Adrenal gland (tissue), 5 donors: Measurements from ENCODE around the gene CALB2.

ENCODE experiments used
- POLR2A ChIP-seq, 2 donors: fragments of 450-650 bp; IDR thresholded peaks; one replicate each; pipeline ENCODE4 v1.6.1; 2017; ENCODE audit warnings: antibody characterized with exemption in 2 of 2, mild to moderate bottlenecking in 2 of 2, moderate library complexity in 1 of 2
- TF ChIP-seq, protein P1 (sequence below), 6 experiments: fragments of 450-650 bp in 4 of 6; fragments of 200-600 bp in 2 of 6; sonication (generic) in 1 of 6; IDR thresholded peaks; 1 replicate in 5 of 6; 2 replicates in 1 of 6; pipeline versions ENCODE4 v1.5.1 to v1.8.0; 2016 to 2021; ENCODE audit warnings: antibody characterized with exemption in 6 of 6, mild to moderate bottlenecking in 2 of 6, moderate library complexity in 1 of 6
- donor health status: DM: no; HTN: no; CAD: no.

DNA sequence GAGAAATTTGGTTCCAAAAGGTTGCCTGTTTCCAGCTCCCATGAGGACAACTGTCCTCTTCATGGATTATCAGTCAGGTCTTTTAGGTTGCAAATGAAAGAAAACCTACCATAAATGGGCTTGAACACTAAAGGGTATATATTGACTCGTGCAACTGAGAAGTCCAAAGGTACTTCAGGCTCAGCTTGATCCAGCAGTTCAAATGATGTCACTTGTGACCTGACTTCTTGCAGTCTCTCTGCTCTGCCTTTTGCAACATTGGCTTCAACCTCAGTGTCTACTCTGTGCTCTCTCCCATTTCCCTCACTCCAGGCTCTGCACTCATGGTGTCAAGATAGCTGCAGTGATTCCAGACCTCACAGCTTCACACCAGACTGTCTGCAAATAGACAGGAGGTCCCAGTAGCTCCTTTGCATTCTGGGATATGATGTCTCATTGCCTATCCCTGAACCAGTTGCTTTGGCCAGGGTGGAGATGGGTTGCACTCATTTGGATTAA, 5.5 kb upstream of the CALB2 start:
- TF ChIP-seq POLR2A (IDR thresholded peaks at IDR 0.05): no peak
- TF ChIP-seq, protein P1, sequence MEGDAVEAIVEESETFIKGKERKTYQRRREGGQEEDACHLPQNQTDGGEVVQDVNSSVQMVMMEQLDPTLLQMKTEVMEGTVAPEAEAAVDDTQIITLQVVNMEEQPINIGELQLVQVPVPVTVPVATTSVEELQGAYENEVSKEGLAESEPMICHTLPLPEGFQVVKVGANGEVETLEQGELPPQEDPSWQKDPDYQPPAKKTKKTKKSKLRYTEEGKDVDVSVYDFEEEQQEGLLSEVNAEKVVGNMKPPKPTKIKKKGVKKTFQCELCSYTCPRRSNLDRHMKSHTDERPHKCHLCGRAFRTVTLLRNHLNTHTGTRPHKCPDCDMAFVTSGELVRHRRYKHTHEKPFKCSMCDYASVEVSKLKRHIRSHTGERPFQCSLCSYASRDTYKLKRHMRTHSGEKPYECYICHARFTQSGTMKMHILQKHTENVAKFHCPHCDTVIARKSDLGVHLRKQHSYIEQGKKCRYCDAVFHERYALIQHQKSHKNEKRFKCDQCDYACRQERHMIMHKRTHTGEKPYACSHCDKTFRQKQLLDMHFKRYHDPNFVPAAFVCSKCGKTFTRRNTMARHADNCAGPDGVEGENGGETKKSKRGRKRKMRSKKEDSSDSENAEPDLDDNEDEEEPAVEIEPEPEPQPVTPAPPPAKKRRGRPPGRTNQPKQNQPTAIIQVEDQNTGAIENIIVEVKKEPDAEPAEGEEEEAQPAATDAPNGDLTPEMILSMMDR (IDR thresholded peaks at IDR 0.05): no peak
